ENCODE data around the gene PBXIP1.

DNA sequence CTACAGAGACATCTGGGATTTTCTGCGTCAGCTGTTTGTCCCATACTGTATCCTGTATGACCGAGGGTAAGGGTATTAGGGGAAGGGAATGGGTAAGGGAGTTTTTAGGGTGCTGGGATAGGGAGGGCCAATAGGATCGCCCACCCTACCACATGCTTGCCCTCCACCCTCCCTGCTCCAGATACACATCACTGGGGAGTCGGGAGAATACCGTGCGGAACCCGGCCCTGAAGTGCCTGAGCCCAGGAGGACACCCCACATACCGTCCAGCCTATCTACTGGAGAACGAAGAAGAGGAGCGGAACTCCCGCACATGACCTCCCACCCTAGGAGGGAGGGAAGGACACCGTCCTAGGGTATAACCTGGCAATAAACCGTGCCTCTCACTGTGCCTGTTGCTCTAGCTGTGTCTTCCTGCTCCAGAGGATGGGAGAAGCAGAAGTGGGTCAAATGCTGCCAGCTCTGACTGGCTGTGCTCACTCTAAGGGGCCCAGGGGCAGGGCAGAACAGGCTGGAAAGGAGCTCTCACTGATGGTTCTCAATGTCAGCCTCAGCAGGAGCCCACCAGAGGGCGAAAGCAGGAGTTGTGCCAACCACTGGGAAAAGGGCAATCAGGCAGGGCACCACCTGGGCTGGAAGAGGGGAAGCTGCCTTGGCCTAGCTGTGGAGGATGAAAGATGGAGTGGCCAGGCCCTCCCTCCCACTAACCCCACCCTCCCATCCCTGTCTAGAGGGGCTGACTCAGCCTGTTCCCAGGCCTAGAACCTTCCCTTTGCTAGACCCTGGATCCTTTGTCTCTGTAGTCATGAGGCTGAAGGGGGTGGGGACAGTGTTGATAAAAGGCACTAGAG, 37.0 kb upstream of the PBXIP1 start:
- TF ChIP-seq YY1 (IDR thresholded peaks at IDR 0.05; ENCODE audit: insufficient read depth, insufficient replicate concordance, low read depth, low read length) (no peak), CTCF (CRISPR knock-in tag; IDR thresholded peaks at IDR 0.05) (peak; percentile 47), ZNF501 (CRISPR knock-in tag; IDR thresholded peaks at IDR 0.05) (no peak), BRCA1 (CRISPR knock-in tag; IDR thresholded peaks at IDR 0.05) (no peak), HINFP (CRISPR knock-in tag; IDR thresholded peaks at IDR 0.05; ENCODE audit: low read depth) (no peak), FOXJ3 (CRISPR knock-in tag; IDR thresholded peaks at IDR 0.05; ENCODE audit: borderline replicate concordance) (no peak), ZBTB10 (CRISPR knock-in tag; IDR thresholded peaks at IDR 0.05; ENCODE audit: borderline replicate concordance) (no peak), ZNF564 (CRISPR knock-in tag; IDR thresholded peaks at IDR 0.05) (no peak), KDM4B (CRISPR knock-in tag; IDR thresholded peaks at IDR 0.05) (no peak), ASH2L (IDR thresholded peaks at IDR 0.05; ENCODE audit: insufficient read length, low read depth, low read length) (no peak)
- TF ChIP-seq, protein P1, sequence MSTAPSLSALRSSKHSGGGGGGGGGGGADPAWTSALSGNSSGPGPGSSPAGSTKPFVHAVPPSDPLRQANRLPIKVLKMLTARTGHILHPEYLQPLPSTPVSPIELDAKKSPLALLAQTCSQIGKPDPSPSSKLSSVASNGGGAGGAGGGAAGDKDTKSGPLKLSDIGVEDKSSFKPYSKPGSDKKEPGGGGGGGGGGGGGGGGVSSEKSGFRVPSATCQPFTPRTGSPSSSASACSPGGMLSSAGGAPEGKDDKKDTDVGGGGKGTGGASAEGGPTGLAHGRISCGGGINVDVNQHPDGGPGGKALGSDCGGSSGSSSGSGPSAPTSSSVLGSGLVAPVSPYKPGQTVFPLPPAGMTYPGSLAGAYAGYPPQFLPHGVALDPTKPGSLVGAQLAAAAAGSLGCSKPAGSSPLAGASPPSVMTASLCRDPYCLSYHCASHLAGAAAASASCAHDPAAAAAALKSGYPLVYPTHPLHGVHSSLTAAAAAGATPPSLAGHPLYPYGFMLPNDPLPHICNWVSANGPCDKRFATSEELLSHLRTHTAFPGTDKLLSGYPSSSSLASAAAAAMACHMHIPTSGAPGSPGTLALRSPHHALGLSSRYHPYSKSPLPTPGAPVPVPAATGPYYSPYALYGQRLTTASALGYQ (CRISPR knock-in tag; IDR thresholded peaks at IDR 0.05), result no peak
